Measurements from ENCODE around the gene DYNLT5.
"Not testable (repeated sequence)": the region's sequence is repeated elsewhere in the genome, so short reads cannot be mapped to it uniquely, and the experiment has no call there.

The DYNLT5 gene

GRCh38 chr1:66752000-66752592 lies at the start of gene DYNLT5:
Gene DYNLT5, plus strand, starts transcription at chr1:66752459. Its CDS starts 2,200 bp downstream, at chr1:66754659.
- no peak for DNase-seq (ENCODE audit: low read depth)

GRCh38 chr1:66704177-66704875 lies 47.9 kb upstream of the DYNLT5 start:
- no peak for DNase-seq (ENCODE audit: low read depth)

GRCh38 chr1:66705110-66705509 lies 47.1 kb upstream of the DYNLT5 start:
- DNase-seq (ENCODE audit: low read depth), result no peak

- no peak for DNase-seq (ENCODE audit: low read depth)
Measured at GRCh38 chr1:66711420-66711819, 40.8 kb upstream of the DYNLT5 start.

- DNase-seq (ENCODE audit: low read depth), result no peak
Measured at GRCh38 chr1:66712839-66713238, 39.4 kb upstream of the DYNLT5 start.

- no peak for DNase-seq (ENCODE audit: low read depth)
Measured at GRCh38 chr1:66723985-66724384, 28.3 kb upstream of the DYNLT5 start.

- no peak for DNase-seq (ENCODE audit: low read depth)
Measured at GRCh38 chr1:66725885-66726665, 26.2 kb upstream of the DYNLT5 start.

- no peak for DNase-seq (ENCODE audit: low read depth)
Measured at GRCh38 chr1:66728021-66728420, 24.2 kb upstream of the DYNLT5 start.

- DNase-seq (ENCODE audit: low read depth), result not testable (repeated sequence)
Measured at GRCh38 chr1:66728716-66729115, 23.5 kb upstream of the DYNLT5 start.

GRCh38 chr1:66729119-66729518 lies 23.1 kb upstream of the DYNLT5 start:
- no peak for DNase-seq (ENCODE audit: low read depth)

- no peak for DNase-seq (ENCODE audit: low read depth)
Measured at GRCh38 chr1:66729523-66729922, 22.7 kb upstream of the DYNLT5 start.

GRCh38 chr1:66730462-66730861 lies 21.8 kb upstream of the DYNLT5 start:
- no peak for DNase-seq (ENCODE audit: low read depth)

- no peak for DNase-seq (ENCODE audit: low read depth)
Measured at GRCh38 chr1:66731170-66731865, 20.9 kb upstream of the DYNLT5 start.

- no peak for DNase-seq (ENCODE audit: low read depth)
Measured at GRCh38 chr1:66732407-66733166, 19.7 kb upstream of the DYNLT5 start.

- DNase-seq (ENCODE audit: low read depth), result no peak
Measured at GRCh38 chr1:66733348-66734017, 18.8 kb upstream of the DYNLT5 start.

- not testable (repeated sequence) for DNase-seq (ENCODE audit: low read depth)
Measured at GRCh38 chr1:66734531-66734930, 17.7 kb upstream of the DYNLT5 start.

GRCh38 chr1:66737836-66738235 lies 14.4 kb upstream of the DYNLT5 start:
- DNase-seq (ENCODE audit: low read depth), result no peak

GRCh38 chr1:66739401-66740157 lies 12.7 kb upstream of the DYNLT5 start:
- DNase-seq (ENCODE audit: low read depth), result no peak

- DNase-seq (ENCODE audit: low read depth), result no peak
Measured at GRCh38 chr1:66745451-66745850, 6.8 kb upstream of the DYNLT5 start.

GRCh38 chr1:66747501-66747900 lies 4.8 kb upstream of the DYNLT5 start:
- DNase-seq (ENCODE audit: low read depth), result no peak

All from stimulated activated CD8-positive, alpha-beta memory T cell treated with anti-CD3 and anti-CD28 coated beads, Interleukin-12 subunit alpha, Interleukin-12 subunit beta, amount 100 ng/mL, for 4 hours (primary cell).